IMR-90 (cell line): ENCODE measurements around the gene NFASC. TPM values are rescaled to one million over a fixed set of nuclear protein-coding genes. Genes with fewer than 3 reads are reported as not detected.

ENCODE experiments used
- ATAC-seq: fragments of 200-7000 bp; cut with Tn5 transposase; 2 replicates; pipeline ENCODE4 v1.9.1; 2020; ENCODE audit warnings: low read depth, mild to moderate bottlenecking, moderate library complexity
- BruUV-seq: library from RNA; stranded (reverse); fragments of 400-500 nt; replicated peaks from 2 replicates; lab custom pipeline; 2021; lab: Mats Ljungman, UMichigan
- CTCF ChIA-PET: fragments of 300-600 bp; formaldehyde crosslinking; extraction: SDS; loops from one replicate; lab custom pipeline; 2021; ENCODE audit warnings: antibody characterized with exemption; lab: Yijun Ruan, JAX
- POLR2A ChIA-PET: fragments of 300-600 bp; sonication (Branson Sonifier 250); formaldehyde crosslinking; loops from one replicate; lab custom pipeline; 2022; ENCODE audit warnings: antibody characterized with exemption; ENCODE audit not compliant: unreplicated experiment; lab: Charles Lee
- DNase-seq: peaks from one replicate; pipeline ENCODE4 v3.0.0; 2013
- H2AFZ ChIP-seq: replicated peaks from 2 replicates; pipeline ENCODE3; 2013; ENCODE audit warnings: low read length, mild to moderate bottlenecking; ENCODE audit not compliant: poor library complexity
- H2AK5ac ChIP-seq: 2 replicates; pipeline ENCODE4 v1.6.1; 2013; ENCODE audit warnings: low read depth, low read length, inconsistent platforms
- H2AK9ac ChIP-seq: replicated peaks from 2 replicates; pipeline ENCODE3; 2013; ENCODE audit warnings: mild to moderate bottlenecking, low read depth, low read length, moderate library complexity; ENCODE audit not compliant: poor library complexity
- H2BK120ac ChIP-seq: 2 replicates; pipeline ENCODE4 v1.6.1; 2013; ENCODE audit warnings: low read depth, low read length, inconsistent platforms
- H2BK15ac ChIP-seq: 3 replicates; pipeline ENCODE4 v1.6.1; 2013; ENCODE audit warnings: low read depth, low read length, inconsistent platforms
- H2BK20ac ChIP-seq: 2 replicates; pipeline ENCODE4 v1.6.1; 2013; ENCODE audit warnings: low read depth, mild to moderate bottlenecking, inconsistent platforms, low read length, moderate library complexity
- H2BK5ac ChIP-seq: 2 replicates; pipeline ENCODE4 v1.6.1; 2013; ENCODE audit warnings: mild to moderate bottlenecking, low read depth, low read length, inconsistent platforms; ENCODE audit not compliant: poor library complexity, severe bottlenecking
- H3K14ac ChIP-seq: replicated peaks from 2 replicates; pipeline ENCODE4 v1.6.1; 2013; ENCODE audit warnings: low read depth, low read length, inconsistent platforms
- H3K18ac ChIP-seq: 2 replicates; pipeline ENCODE4 v1.6.1; 2013; ENCODE audit warnings: low read depth, low read length, control low read depth
- H3K23ac ChIP-seq: 2 replicates; pipeline ENCODE4 v1.6.1; 2013; ENCODE audit warnings: low read depth, low read length, inconsistent platforms
- H3K27ac ChIP-seq: 2 replicates; pipeline ENCODE4 v1.5.1; 2013; ENCODE audit warnings: mild to moderate bottlenecking, control low read depth, low read length; ENCODE audit not compliant: insufficient read depth
- H3K27me3 ChIP-seq: 2 replicates; pipeline ENCODE4 v1.6.1; 2013; ENCODE audit warnings: low read length; ENCODE audit not compliant: control insufficient read depth, insufficient read depth
- H3K36me3 ChIP-seq: 2 replicates; pipeline ENCODE4 v1.6.1; 2013; ENCODE audit warnings: low read length, mixed read lengths; ENCODE audit not compliant: control insufficient read depth, insufficient read depth
- H3K4ac ChIP-seq: 2 replicates; pipeline ENCODE4 v1.6.1; 2013; ENCODE audit warnings: low read depth, low read length, inconsistent platforms
- H3K4me1 ChIP-seq: 2 replicates; pipeline ENCODE4 v1.6.1; 2013; ENCODE audit warnings: low read length, mixed read lengths; ENCODE audit not compliant: control insufficient read depth, insufficient read depth
- H3K4me2 ChIP-seq: 2 replicates; pipeline ENCODE4 v1.6.1; 2013; ENCODE audit warnings: low read depth, mild to moderate bottlenecking, control low read depth, low read length, moderate library complexity
- H3K4me3 ChIP-seq: 2 replicates; pipeline ENCODE4 v1.5.1; 2013; ENCODE audit warnings: low read depth, mild to moderate bottlenecking, control low read depth, low read length, moderate library complexity; ENCODE audit not compliant: insufficient read depth
- H3K56ac ChIP-seq: 2 replicates; pipeline ENCODE4 v1.6.1; 2013; ENCODE audit warnings: low read length, inconsistent platforms; ENCODE audit not compliant: insufficient read depth; ENCODE audit errors: extremely low read depth
- H3K79me1 ChIP-seq, 2 experiments: 2 replicates each; pipeline ENCODE4 v1.6.1; 2013; ENCODE audit warnings: low read length in 2 of 2, inconsistent platforms in 1 of 2, low read depth in 1 of 2
- H3K9ac ChIP-seq: 2 replicates; pipeline ENCODE4 v1.6.1; 2013; ENCODE audit warnings: low read depth, low read length, control low read depth
- H3K9me1 ChIP-seq: 2 replicates; pipeline ENCODE4 v1.6.1; 2013; ENCODE audit warnings: low read length, inconsistent platforms; ENCODE audit not compliant: insufficient read depth
- H3K9me3 ChIP-seq: 2 replicates; pipeline ENCODE4 v1.6.1; 2013; ENCODE audit warnings: low read length; ENCODE audit not compliant: control insufficient read depth, insufficient read depth
- H4K20me1 ChIP-seq: 2 replicates; pipeline ENCODE4 v1.6.1; 2013; ENCODE audit warnings: low read length, inconsistent platforms; ENCODE audit not compliant: insufficient read depth
- H4K5ac ChIP-seq: 2 replicates; pipeline ENCODE4 v1.6.1; 2013; ENCODE audit warnings: mild to moderate bottlenecking, low read depth, low read length, control low read depth
- H4K8ac ChIP-seq, 2 experiments: 2 replicates each; pipeline ENCODE4 v1.6.1; 2013; ENCODE audit warnings: low read depth in 2 of 2, low read length in 2 of 2, control low read depth in 1 of 2, inconsistent platforms in 1 of 2
- H4K91ac ChIP-seq: 2 replicates; pipeline ENCODE4 v1.6.1; 2013; ENCODE audit warnings: low read depth, low read length, inconsistent platforms; ENCODE audit not compliant: insufficient read depth
- BHLHE40 ChIP-seq: fragments of 150-350 bp; IDR thresholded peaks from 2 replicates; pipeline ENCODE4 v1.6.1; 2016; ENCODE audit warnings: mild to moderate bottlenecking, low read depth, low read length
- CEBPB ChIP-seq: IDR thresholded peaks from 2 replicates; pipeline ENCODE4 v1.6.1; 2012; ENCODE audit warnings: low read depth, low read length, improper control_type of control experiment
- CHD1 ChIP-seq: IDR thresholded peaks from 2 replicates; pipeline ENCODE4 v1.6.1; 2012; ENCODE audit warnings: low read depth, low read length, improper control_type of control experiment
- ELK1 ChIP-seq: fragments of 150-350 bp; IDR thresholded peaks from 2 replicates; pipeline ENCODE4 v1.6.1; 2016; ENCODE audit warnings: low read depth, mild to moderate bottlenecking, low read length, moderate library complexity, borderline replicate concordance
- FOS ChIP-seq: fragments of 150-350 bp; IDR thresholded peaks from 2 replicates; pipeline ENCODE4 v1.6.1; 2016; ENCODE audit warnings: low read depth, low read length
- MAFK ChIP-seq: IDR thresholded peaks from 2 replicates; pipeline ENCODE4 v1.6.1; 2012; ENCODE audit warnings: low read depth, low read length, improper control_type of control experiment
- MAZ ChIP-seq: IDR thresholded peaks from 2 replicates; pipeline ENCODE4 v1.6.1; 2012; ENCODE audit warnings: low read depth, mild to moderate bottlenecking, low read length, improper control_type of control experiment, moderate library complexity, borderline replicate concordance
- MXI1 ChIP-seq: IDR thresholded peaks from 2 replicates; pipeline ENCODE4 v1.6.1; 2012; ENCODE audit warnings: low read depth, mild to moderate bottlenecking, low read length, moderate library complexity, borderline replicate concordance
- NFE2L2 ChIP-seq: fragments of 150-350 bp; IDR thresholded peaks from 2 replicates; pipeline ENCODE4 v1.6.1; 2016; ENCODE audit warnings: low read depth, mild to moderate bottlenecking, low read length
- POLR2A ChIP-seq: IDR thresholded peaks from 2 replicates; pipeline ENCODE4 v1.6.1; 2012; ENCODE audit warnings: mild to moderate bottlenecking, low read depth, low read length
- RAD21 ChIP-seq: IDR thresholded peaks from 2 replicates; pipeline ENCODE4 v1.6.1; 2012; ENCODE audit warnings: low read length, improper control_type of control experiment
- RCOR1 ChIP-seq: IDR thresholded peaks from 2 replicates; pipeline ENCODE4 v1.6.1; 2012; ENCODE audit warnings: mild to moderate bottlenecking, low read length, improper control_type of control experiment; ENCODE audit not compliant: insufficient replicate concordance
- RFX5 ChIP-seq: IDR thresholded peaks from 2 replicates; pipeline ENCODE4 v1.8.0; 2012; ENCODE audit warnings: low read depth, mild to moderate bottlenecking, low read length, moderate library complexity
- SMC3 ChIP-seq: fragments of 150-350 bp; IDR thresholded peaks from 2 replicates; pipeline ENCODE4 v1.6.1; 2016; ENCODE audit warnings: low read depth, mild to moderate bottlenecking, antibody characterized with exemption, low read length, moderate library complexity
- USF2 ChIP-seq: fragments of 150-350 bp; IDR thresholded peaks from 2 replicates; pipeline ENCODE4 v1.6.1; 2017; ENCODE audit warnings: mild to moderate bottlenecking, antibody characterized with exemption, low read length, low read depth
- WGBS, 2 experiments: methylation state at CpG; one replicate each; pipeline versions ENCODE4 v1.1.5 to v1.1.7; 2013; ENCODE audit warnings: missing lambda C conversion rate in 2 of 2; ENCODE audit not compliant: insufficient read length in 1 of 2; ENCODE audit errors: extremely low coverage in 2 of 2; 5-methylcytosine and 5-hydroxymethylcytosine counted together
- dilution Hi-C: fragments of 300-500 bp; cut with HindIII; formaldehyde crosslinking; loops from one replicate; pipeline ENCODE4 v1.14.3; 2018; ENCODE audit warnings: low sequenced_read_pairs; ENCODE audit not compliant: unreplicated experiment
- in situ Hi-C: fragments of 300-500 bp; cut with MboI; formaldehyde crosslinking; loops from 3 replicates; pipeline ENCODE4 v1.14.3; 2019; ENCODE audit warnings: low sequenced_read_pairs, inconsistent platforms, mixed read lengths
- intact Hi-C: fragments of 100-400 bp; cut with micrococcal nuclease; formaldehyde crosslinking; loops from 2 replicates; pipeline ENCODE4 v1.10.0; 2022
- polyA plus RNA-seq, 3 experiments: library from polyadenylated mRNA; depleted of rRNA; stranded (reverse); fragments of >200 nt; gene quantifications; 2 replicates each; pipeline ENCODE4 v1.2.3, GENCODE V29; 2012; ENCODE audit warnings: low replicate concordance in 1 of 3
- total RNA-seq: library from RNA; depleted of rRNA; stranded (reverse); fragments of >200 nt; gene quantifications from 2 replicates; pipeline ENCODE4 v1.2.3, GENCODE V29; 2012
- TF ChIP-seq, protein P1 (sequence below): conservative IDR thresholded peaks from 2 replicates; pipeline ENCODE4 v1.5.1; 2012; ENCODE audit warnings: mild to moderate bottlenecking, low read depth, low read length, improper control_type of control experiment

The NFASC gene
- total and polyA plus RNA-seq, 2 of the 4 experiments (the other 2 are of a cell fraction), result 0.18 to 0.79 TPM

DNA sequence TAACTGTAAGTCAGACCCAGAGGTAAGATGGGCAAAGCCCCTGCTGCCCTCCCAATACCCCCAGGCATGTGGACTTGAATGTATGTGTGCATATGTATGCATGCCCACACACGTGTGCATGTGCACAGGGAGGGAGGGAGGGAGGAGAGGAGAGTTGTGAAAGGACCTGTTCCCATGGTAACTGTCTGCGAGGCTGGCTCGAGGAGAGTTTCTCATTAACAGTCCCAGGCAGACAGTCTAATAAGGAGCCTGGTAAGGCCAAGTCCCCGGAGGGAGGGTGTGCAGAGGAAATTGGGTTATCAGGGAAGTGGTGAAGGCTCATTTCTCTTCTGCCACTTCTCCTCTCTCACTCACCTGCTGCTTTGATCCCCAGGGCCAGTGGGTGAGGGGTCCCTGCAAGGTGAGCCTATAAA is 74.9 kb downstream of the NFASC start:
- Histone ChIP-seq H4K20me1 (no peaks in the 10 kb centered on the region), H2BK120ac (no peak overlapping the region), H4K91ac (no peak overlapping the region), H2AFZ (no peak overlapping the region), H3K9me1 (peaks cover 3% of the 10 kb centered on the region; the same call in 1 of the 2 replicates), H4K8ac (no peak overlapping the region), H3K4ac (no peak overlapping the region), H3K9me3 (no peaks in the 10 kb centered on the region), H2AK9ac (no peak overlapping the region), H3K79me1 (no peaks in the 10 kb centered on the region), H3K4me2 (no peak overlapping the region), H3K27me3 (peaks cover 9% of the 10 kb centered on the region), H3K36me3 (no peaks in the 10 kb centered on the region), H3K27ac (no peak overlapping the region), H4K5ac (no peak overlapping the region), H3K56ac (no peak overlapping the region), H3K18ac (no peak overlapping the region), H3K4me1 (no peaks in the 10 kb centered on the region), H3K4me3 (no peak overlapping the region), H2BK20ac (no peak overlapping the region), H2BK5ac (no peak overlapping the region), H2AK5ac (no peak overlapping the region), H3K14ac (no peak overlapping the region), H3K9ac (no peak overlapping the region), H3K23ac (no peak overlapping the region), H2BK15ac (no peak overlapping the region)
- no peak for ATAC-seq
- in situ Hi-C loops, result no loop called here
- DNase-seq, result no peak
- TF ChIP-seq RFX5, result no peak
- TF ChIP-seq RCOR1, result no peak
- TF ChIP-seq, protein P1, sequence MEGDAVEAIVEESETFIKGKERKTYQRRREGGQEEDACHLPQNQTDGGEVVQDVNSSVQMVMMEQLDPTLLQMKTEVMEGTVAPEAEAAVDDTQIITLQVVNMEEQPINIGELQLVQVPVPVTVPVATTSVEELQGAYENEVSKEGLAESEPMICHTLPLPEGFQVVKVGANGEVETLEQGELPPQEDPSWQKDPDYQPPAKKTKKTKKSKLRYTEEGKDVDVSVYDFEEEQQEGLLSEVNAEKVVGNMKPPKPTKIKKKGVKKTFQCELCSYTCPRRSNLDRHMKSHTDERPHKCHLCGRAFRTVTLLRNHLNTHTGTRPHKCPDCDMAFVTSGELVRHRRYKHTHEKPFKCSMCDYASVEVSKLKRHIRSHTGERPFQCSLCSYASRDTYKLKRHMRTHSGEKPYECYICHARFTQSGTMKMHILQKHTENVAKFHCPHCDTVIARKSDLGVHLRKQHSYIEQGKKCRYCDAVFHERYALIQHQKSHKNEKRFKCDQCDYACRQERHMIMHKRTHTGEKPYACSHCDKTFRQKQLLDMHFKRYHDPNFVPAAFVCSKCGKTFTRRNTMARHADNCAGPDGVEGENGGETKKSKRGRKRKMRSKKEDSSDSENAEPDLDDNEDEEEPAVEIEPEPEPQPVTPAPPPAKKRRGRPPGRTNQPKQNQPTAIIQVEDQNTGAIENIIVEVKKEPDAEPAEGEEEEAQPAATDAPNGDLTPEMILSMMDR, result no peak
- no peak for TF ChIP-seq MAZ
- TF ChIP-seq SMC3, result no peak
- no peak for TF ChIP-seq NFE2L2
- no peak for TF ChIP-seq POLR2A
- TF ChIP-seq CEBPB, result no peak
- no peak for TF ChIP-seq USF2
- no peak for TF ChIP-seq MXI1
- no peak for TF ChIP-seq BHLHE40
- TF ChIP-seq ELK1, result no peak
- TF ChIP-seq FOS, result no peak
- no peak for TF ChIP-seq MAFK
- TF ChIP-seq RAD21, result no peak
- no peak for TF ChIP-seq CHD1
- dilution Hi-C loops, result no loop called here
- POLR2A ChIA-PET, result no interaction called here
- no CpG with 5 or more reads among the region's 4 CpGs for WGBS, 2 experiments
- CTCF ChIA-PET, result no interaction called here
- BruUV-seq, result no TSS peak
- intact Hi-C loops, result no loop called here
